ENCODE data around the gene SERINC5. TPM values are rescaled to one million over a fixed set of nuclear protein-coding genes. Genes with fewer than 3 reads are reported as not detected.

The SERINC5 gene
- total RNA-seq, 1 donor from 2014 or later, result 21.2 TPM

DNA sequence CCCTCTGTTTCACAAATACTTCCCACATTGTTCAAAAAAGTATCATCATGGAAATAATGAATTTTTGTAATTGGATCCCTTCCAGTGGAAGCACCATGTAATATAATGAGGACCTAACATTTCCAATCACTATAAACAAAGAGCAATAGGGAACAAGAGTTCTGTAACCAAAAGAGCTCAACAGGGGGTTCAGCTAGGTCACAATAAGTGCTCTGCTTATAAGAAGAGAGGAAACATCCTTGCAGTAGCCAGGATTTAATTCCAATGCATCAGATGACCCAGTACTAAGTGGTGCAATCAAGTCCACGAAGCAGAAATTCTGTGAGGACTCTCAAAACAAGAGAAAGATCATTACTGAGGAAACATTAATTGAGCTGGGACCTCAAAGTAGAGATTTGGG, 5.9 kb downstream of the SERINC5 start:
- no peak overlapping the region for H3K27ac Mint-ChIP-seq

GRCh38 chr5:80248378-80248777, 7.5 kb downstream of the SERINC5 start:
- Mint-ChIP-seq H3K27ac (peak overlapping the region; percentile 81), H3K36me3 (ENCODE audit: low read depth) (peaks cover 27% of the 10 kb centered on the region), H3K9me3 (peaks cover 7% of the 10 kb centered on the region), H3K27me3 (ENCODE audit: insufficient read depth) (no peaks in the 10 kb centered on the region), H3K4me3 (no peak overlapping the region), H3K4me1 (ENCODE audit: low read depth) (peaks cover 61% of the 10 kb centered on the region)
- DNase-seq (ENCODE audit: low spot score), result no peak
- intact Hi-C loops (cut with micrococcal nuclease), result loop anchor here (5.0 kb wide), 1 partner anchor 624 kb away; no protein-coding TSS in a partner anchor

More for the DNA sequence above, 5.9 kb downstream of the SERINC5 start:
- Mint-ChIP-seq H3K27me3 (ENCODE audit: insufficient read depth) (no peaks in the 10 kb centered on the region), H3K4me3 (no peak overlapping the region), H3K4me1 (ENCODE audit: low read depth) (peaks cover 76% of the 10 kb centered on the region), H3K36me3 (ENCODE audit: low read depth) (peaks cover 26% of the 10 kb centered on the region), H3K9me3 (peaks cover 4% of the 10 kb centered on the region)
- no peak for DNase-seq (ENCODE audit: low spot score)
- intact Hi-C loops (cut with micrococcal nuclease), result loop anchor here (5.0 kb wide), 2 partner anchors 158 to 622 kb away; no protein-coding TSS in a partner anchor

DNA sequence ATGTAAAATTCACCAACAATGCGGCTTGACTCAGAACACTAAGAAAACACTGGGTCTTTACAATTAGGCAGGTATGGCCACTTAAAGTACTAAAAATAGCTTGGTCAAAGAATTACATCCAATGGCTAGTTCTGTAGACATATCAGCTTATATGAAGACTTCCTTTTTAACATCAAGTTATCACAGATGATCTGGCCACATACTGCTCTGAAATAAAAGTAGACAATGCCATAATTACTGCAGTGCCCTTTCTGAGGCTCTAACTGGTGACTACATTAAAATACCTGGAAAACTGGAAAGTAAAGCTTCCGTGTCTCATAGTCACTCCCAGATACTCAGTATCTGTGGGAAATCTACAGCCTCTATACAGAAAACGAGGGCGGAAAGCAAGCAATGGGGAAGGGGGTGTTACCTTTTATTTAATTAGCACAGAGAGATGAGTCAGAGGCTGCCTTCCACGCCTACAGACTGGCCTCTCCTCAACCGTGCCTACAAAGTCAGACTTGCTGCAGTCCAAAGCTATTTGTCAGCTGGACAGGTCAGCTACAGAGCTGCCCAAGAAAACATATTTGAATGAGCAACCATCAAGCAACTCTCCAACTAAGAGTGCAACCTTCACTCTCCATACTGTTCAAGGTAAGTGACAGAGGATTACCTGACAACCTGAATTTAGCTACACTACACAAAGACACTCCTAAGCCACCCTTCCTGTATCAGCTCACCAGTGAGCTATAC, 8.7 kb downstream of the SERINC5 start:
- Mint-ChIP-seq H3K36me3 (ENCODE audit: low read depth) (peaks cover 27% of the 10 kb centered on the region), H3K9me3 (peaks cover 14% of the 10 kb centered on the region), H3K27ac (peak overlapping the region; percentile 81), H3K4me1 (ENCODE audit: low read depth) (peaks cover 48% of the 10 kb centered on the region), H3K27me3 (ENCODE audit: insufficient read depth) (no peaks in the 10 kb centered on the region), H3K4me3 (peak overlapping the region; percentile 47)
- intact Hi-C loops (cut with micrococcal nuclease), result loop anchor here (1.0 to 5.0 kb wide), 6 partner anchors 8 to 625 kb away; partner anchors contain the start of gene MTX3
- DNase-seq (ENCODE audit: low spot score), result no peak

DNA sequence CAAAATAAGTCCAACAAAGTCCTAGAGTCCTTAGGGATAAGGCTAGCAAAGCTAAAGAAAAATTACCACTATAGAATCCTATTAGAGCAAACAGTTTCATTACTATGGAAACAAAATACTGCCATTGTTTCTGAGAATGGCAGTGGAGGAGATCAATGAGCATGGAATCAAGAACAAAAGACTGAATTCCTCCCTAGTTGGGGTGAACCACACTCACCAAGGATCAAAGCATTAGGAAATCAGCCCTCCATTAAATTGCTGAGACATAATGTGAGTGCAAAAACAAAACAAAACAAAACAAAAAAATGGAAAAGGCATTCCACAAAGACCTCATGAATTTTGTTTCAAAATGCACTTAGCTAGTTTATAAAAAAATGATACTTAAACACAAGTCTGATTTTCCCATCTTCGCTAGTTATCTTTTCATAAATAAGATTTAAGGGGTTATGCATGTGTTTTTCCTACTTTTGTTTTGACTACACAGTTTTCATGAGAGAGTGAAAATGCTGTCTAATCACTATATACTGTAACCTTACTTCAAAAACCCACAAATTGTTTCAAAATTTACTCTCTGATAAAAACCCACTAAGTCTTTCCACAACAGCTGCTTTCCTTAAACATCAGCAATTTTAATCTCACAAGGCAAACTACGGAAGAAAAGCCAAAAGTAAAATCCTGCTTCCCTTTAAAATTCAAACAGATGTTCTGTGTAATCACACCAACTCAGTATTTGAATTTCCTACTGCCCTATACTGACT, 9.7 kb downstream of the SERINC5 start:
- intact Hi-C loops (cut with micrococcal nuclease), result loop anchor here (1.0 to 5.0 kb wide), 5 partner anchors 12 to 626 kb away; partner anchors contain the start of gene MTX3
- H3K27me3 Mint-ChIP-seq (ENCODE audit: insufficient read depth), result no peaks in the 10 kb centered on the region
- peak overlapping the region; percentile 87 for H3K27ac Mint-ChIP-seq
- H3K36me3 Mint-ChIP-seq (ENCODE audit: low read depth), result peaks cover 37% of the 10 kb centered on the region
- no peak for DNase-seq (ENCODE audit: low spot score)
- H3K4me1 Mint-ChIP-seq (ENCODE audit: low read depth), result peaks cover 43% of the 10 kb centered on the region
- peaks cover 24% of the 10 kb centered on the region for H3K9me3 Mint-ChIP-seq
- peak overlapping the region; percentile 23 for H3K4me3 Mint-ChIP-seq

DNA sequence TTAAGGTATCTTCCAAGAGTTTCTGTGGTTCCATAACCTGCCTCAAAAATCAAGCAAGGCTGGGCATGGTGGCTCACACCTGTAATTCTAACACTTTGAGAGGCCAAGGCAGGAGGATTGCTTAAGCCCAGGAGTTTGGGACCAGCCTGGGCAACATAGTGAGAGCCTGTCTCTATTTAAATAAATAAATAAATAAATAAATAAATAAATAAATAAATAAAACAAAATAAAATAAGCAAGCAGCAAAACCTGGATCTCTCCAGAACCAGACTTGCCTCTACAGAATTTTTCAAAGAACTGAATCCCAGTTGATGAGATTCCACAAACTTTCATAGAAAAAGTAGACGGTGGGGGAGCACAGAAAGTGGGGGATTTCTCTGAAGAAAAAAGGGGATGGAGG, 12.3 kb downstream of the SERINC5 start:
- H3K36me3 Mint-ChIP-seq (ENCODE audit: low read depth), result peaks cover 40% of the 10 kb centered on the region
- intact Hi-C loops (cut with micrococcal nuclease), result no loop called here
- H3K9me3 Mint-ChIP-seq, result peaks cover 25% of the 10 kb centered on the region
- no peak overlapping the region for H3K27ac Mint-ChIP-seq
- peaks cover 49% of the 10 kb centered on the region for H3K4me1 Mint-ChIP-seq (ENCODE audit: low read depth)
- no peak for DNase-seq (ENCODE audit: low spot score)
- H3K27me3 Mint-ChIP-seq (ENCODE audit: insufficient read depth), result no peaks in the 10 kb centered on the region
- no peak overlapping the region for H3K4me3 Mint-ChIP-seq

GRCh38 chr5:80242849-80243248, 13.0 kb downstream of the SERINC5 start:
- Mint-ChIP-seq H3K9me3 (peaks cover 25% of the 10 kb centered on the region), H3K4me3 (no peak overlapping the region), H3K36me3 (ENCODE audit: low read depth) (peaks cover 39% of the 10 kb centered on the region), H3K27me3 (ENCODE audit: insufficient read depth) (no peaks in the 10 kb centered on the region), H3K27ac (no peak overlapping the region), H3K4me1 (ENCODE audit: low read depth) (peaks cover 46% of the 10 kb centered on the region)
- no peak for DNase-seq (ENCODE audit: low spot score)
- intact Hi-C loops (cut with micrococcal nuclease), result no loop called here

DNA sequence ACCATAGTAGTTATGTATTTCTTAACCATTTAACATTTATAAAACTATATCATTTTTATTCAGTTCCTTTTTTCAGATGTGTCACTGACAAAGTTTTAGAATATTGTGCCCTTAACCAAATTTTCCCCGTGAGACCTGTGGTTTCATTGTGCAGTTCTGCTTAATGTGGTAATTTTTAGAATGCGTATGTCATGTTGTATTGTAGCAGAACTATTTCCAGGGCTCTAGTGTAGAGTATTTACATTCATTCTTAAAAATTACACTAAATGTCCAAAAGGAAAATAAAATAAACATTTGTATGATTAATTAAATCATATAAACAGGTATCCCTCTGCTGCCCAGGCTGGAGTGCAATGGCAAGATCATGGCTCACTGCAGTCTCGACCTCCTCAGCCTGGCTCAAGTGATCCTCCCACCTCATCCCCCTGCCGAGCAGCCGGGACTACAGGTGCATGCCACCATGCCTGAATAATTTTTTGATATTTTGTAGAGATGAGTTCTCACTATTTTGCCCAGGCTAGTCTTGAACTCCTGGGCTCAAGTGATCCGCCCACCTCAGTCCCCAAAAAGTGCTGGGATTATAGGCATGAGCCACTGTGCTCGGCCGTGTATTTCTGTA, 15.4 kb downstream of the SERINC5 start:
- Mint-ChIP-seq H3K4me1 (ENCODE audit: low read depth) (peaks cover 28% of the 10 kb centered on the region), H3K9me3 (peaks cover 25% of the 10 kb centered on the region), H3K27ac (peak overlapping the region; percentile 50), H3K27me3 (ENCODE audit: insufficient read depth) (no peaks in the 10 kb centered on the region), H3K4me3 (no peak overlapping the region), H3K36me3 (ENCODE audit: low read depth) (peaks cover 45% of the 10 kb centered on the region)
- no peak for DNase-seq (ENCODE audit: low spot score)
- intact Hi-C loops (cut with micrococcal nuclease), result no loop called here

GRCh38 chr5:80239680-80240367, 16.0 kb downstream of the SERINC5 start:
- peaks cover 39% of the 10 kb centered on the region for H3K36me3 Mint-ChIP-seq (ENCODE audit: low read depth)
- no peak for DNase-seq (ENCODE audit: low spot score)
- no peaks in the 10 kb centered on the region for H3K27me3 Mint-ChIP-seq (ENCODE audit: insufficient read depth)
- peaks cover 31% of the 10 kb centered on the region for H3K4me1 Mint-ChIP-seq (ENCODE audit: low read depth)
- peak overlapping the region; percentile 50 for H3K27ac Mint-ChIP-seq
- no peak overlapping the region for H3K4me3 Mint-ChIP-seq
- intact Hi-C loops (cut with micrococcal nuclease), result no loop called here
- peaks cover 20% of the 10 kb centered on the region for H3K9me3 Mint-ChIP-seq

DNA sequence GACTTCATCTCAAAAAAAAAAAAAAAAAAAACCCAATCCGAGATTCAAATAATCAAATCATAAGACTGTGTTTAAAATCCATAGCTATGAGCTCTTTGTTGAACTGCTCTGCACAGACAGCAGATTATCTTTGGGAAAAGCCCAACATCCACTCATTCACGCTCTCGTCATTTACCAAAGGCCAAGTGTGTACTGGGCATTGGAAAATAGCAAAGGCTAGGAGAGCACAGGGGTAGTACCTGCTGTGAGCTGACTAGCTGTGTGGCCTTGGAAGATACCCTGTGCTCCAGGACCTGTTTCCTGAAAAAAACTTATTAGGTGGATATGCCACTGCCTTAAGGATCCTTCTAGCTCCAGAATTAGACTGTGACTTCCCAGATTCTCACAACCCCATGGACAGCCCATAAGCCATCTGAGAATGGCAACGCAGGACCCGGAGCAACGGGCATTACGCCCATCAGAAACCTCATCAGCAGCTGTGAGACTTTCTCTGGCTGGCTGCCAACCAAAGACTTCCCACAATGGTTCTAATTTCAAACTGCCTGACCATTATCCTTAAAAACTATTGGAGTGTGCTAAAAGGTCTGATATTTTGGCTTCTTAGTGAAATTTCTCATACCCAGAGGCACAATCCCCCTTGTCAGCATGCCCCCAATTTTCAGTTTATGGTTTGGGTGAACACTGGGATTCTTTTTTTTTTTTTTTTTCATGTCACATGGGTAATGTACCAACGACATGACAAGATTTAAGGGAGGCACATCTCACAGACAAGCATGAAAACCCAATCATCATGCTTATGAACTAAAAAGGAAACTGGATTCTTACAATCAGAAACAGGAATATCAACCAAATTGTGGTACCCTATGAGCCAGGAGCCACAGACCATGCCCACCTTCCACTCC, 16.8 kb downstream of the SERINC5 start:
- H3K9me3 Mint-ChIP-seq, result peaks cover 19% of the 10 kb centered on the region
- DNase-seq (ENCODE audit: low spot score), result no peak
- H3K27me3 Mint-ChIP-seq (ENCODE audit: insufficient read depth), result no peaks in the 10 kb centered on the region
- peaks cover 39% of the 10 kb centered on the region for H3K4me1 Mint-ChIP-seq (ENCODE audit: low read depth)
- intact Hi-C loops (cut with micrococcal nuclease), result no loop called here
- H3K4me3 Mint-ChIP-seq, result no peak overlapping the region
- peaks cover 38% of the 10 kb centered on the region for H3K36me3 Mint-ChIP-seq (ENCODE audit: low read depth)
- no peak overlapping the region for H3K27ac Mint-ChIP-seq

DNA sequence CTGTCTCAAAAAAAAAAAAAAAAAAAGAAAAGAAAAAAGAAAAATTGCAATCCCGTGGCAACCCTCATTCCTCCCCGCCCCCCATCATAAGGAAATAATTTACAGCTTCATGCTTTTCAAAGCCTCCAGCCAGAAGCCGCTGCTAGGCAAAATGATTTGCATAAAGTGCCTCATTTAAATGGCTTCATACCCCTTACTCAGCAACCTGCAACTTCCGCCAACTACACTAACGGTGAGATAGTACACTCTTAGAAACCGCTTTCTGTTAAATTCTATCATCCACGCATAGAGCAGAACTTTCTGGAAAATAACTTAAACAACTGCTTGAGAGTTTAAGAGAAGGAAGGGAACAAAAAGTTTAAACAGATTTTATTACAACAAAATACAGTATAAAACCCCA, 17.8 kb downstream of the SERINC5 start:
- Mint-ChIP-seq H3K9me3 (peaks cover 15% of the 10 kb centered on the region), H3K36me3 (ENCODE audit: low read depth) (peaks cover 34% of the 10 kb centered on the region), H3K4me1 (ENCODE audit: low read depth) (peaks cover 40% of the 10 kb centered on the region), H3K27me3 (ENCODE audit: insufficient read depth) (no peaks in the 10 kb centered on the region), H3K27ac (peak overlapping the region; percentile 18), H3K4me3 (no peak overlapping the region)
- intact Hi-C loops (cut with micrococcal nuclease), result no loop called here
- no peak for DNase-seq (ENCODE audit: low spot score)

DNA sequence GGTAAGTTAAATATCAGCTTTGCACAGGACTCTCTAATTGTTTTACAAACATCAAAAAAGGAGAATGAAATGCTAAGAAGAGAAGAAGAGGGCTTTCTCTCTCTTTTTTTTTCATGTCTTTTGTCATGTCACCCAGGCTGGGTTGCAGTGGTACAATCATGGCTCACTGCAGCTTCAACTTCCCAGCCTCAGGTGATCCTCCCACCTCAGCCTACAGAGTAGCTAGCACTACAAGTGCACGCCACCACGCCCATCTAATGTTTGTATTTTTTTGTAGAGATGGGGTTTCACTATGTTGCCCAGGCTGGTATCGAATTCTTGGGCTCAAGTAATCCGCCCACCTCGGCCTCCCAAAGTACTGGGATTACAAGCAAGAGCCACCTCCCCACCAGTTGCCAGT, 18.6 kb downstream of the SERINC5 start:
- intact Hi-C loops (cut with micrococcal nuclease), result no loop called here
- Mint-ChIP-seq H3K36me3 (ENCODE audit: low read depth) (peaks cover 30% of the 10 kb centered on the region), H3K9me3 (peaks cover 11% of the 10 kb centered on the region), H3K4me1 (ENCODE audit: low read depth) (peaks cover 40% of the 10 kb centered on the region), H3K27ac (no peak overlapping the region), H3K4me3 (no peak overlapping the region), H3K27me3 (ENCODE audit: insufficient read depth) (no peaks in the 10 kb centered on the region)
- DNase-seq (ENCODE audit: low spot score), result no peak

All from activated T-helper 1 cell treated with anti-CD3 and anti-CD28 coated beads, Interleukin-12 subunit alpha, Interleukin-12 subunit beta, Interleukin-2, Interleukin-4 antibody, amounts not matched to agents 30 ng/mL and 10 ng/mL and 1 ng/mL, durations not matched to agents 14 hours and 24 hours and 36 hours (primary cell).